Left lung (tissue), 10 donors: Measurements from ENCODE around the gene NLRC5. TPM values are rescaled to one million over a fixed set of nuclear protein-coding genes. Genes with fewer than 3 reads are reported as not detected.
A peak's percentile ranks its signal among the peaks of the same experiment; 100 is the strongest.
"Not testable (repeated sequence)": the region's sequence is repeated elsewhere in the genome, so short reads cannot be mapped to it uniquely, and the experiment has no call there.

Source experiments
- ATAC-seq: fragments of 200-7000 bp; cut with Tn5 transposase; one replicate; pipeline ENCODE4 v1.9.1; 2020; ENCODE audit warnings: moderate library complexity
- DNase-seq, 4 donors: peaks; one replicate each; pipeline ENCODE4 v3.0.0-alpha.2; 2013 to 2020
- H3K27ac ChIP-seq, 2 donors: fragments of 200-600 bp; sonication (generic) in 1 of 2; one replicate each; pipeline versions ENCODE4 v1.5.0 to v1.8.0; 2020 to 2021
- H3K27me3 ChIP-seq, 2 donors: fragments of 200-600 bp; sonication (generic) in 1 of 2; one replicate each; pipeline versions ENCODE4 v1.5.0 to v1.8.0; 2020 to 2021
- H3K36me3 ChIP-seq, 2 donors: fragments of 200-600 bp; sonication (generic) in 1 of 2; one replicate each; pipeline versions ENCODE4 v1.5.0 to v1.8.0; 2020 to 2021
- H3K4me1 ChIP-seq, 2 donors: fragments of 200-600 bp; one replicate each; pipeline ENCODE4 v1.8.0; 2021
- H3K4me3 ChIP-seq, 2 donors: fragments of 200-600 bp; sonication (generic) in 1 of 2; one replicate each; pipeline versions ENCODE4 v1.5.0 to v1.8.0; 2020 to 2021; ENCODE audit warnings: mild to moderate bottlenecking in 1 of 2
- H3K9me3 ChIP-seq, 2 donors: fragments of 200-600 bp; sonication (generic) in 1 of 2; one replicate each; pipeline versions ENCODE4 v1.5.0 to v1.8.0; 2020 to 2021
- intact Hi-C, 2 donors: fragments of 100-400 bp; cut with DNase I; formaldehyde crosslinking; loops; one replicate each; pipeline versions ENCODE4 v1.11.2 to v1.14.2; 2022
- polyA plus RNA-seq, 6 donors: library from polyadenylated mRNA; unstranded; fragments of 120-200 nt; gene quantifications; one replicate each; pipeline ENCODE4 v1.2.1, GENCODE V29; 2013; ENCODE audit not compliant: insufficient read length in 6 of 6
- total RNA-seq, 2 donors: library from RNA; stranded (reverse); fragmentation: NEBNext Ultra II Directional; extraction: Animal tissue kit (Norgen Biotek cat#: 25700); gene quantifications; one replicate each; pipeline ENCODE4 v1.2.1, GENCODE V29; 2021
- TF ChIP-seq, protein P1 (sequence below), 2 donors: fragments of 200-600 bp; sonication (generic) in 1 of 2; IDR thresholded peaks; one replicate each; pipeline versions ENCODE4 v1.5.0 to v1.8.0; 2021; ENCODE audit warnings: antibody characterized with exemption in 2 of 2
- donor health status: DM: no; HTN: yes; CAD: no.
- donor health status: DM: no; HTN: no; CAD: no.

Gene NLRC5
- total and polyA plus RNA-seq, 8 donors = 9.8 to 93.3 (median 12.9) TPM

DNA sequence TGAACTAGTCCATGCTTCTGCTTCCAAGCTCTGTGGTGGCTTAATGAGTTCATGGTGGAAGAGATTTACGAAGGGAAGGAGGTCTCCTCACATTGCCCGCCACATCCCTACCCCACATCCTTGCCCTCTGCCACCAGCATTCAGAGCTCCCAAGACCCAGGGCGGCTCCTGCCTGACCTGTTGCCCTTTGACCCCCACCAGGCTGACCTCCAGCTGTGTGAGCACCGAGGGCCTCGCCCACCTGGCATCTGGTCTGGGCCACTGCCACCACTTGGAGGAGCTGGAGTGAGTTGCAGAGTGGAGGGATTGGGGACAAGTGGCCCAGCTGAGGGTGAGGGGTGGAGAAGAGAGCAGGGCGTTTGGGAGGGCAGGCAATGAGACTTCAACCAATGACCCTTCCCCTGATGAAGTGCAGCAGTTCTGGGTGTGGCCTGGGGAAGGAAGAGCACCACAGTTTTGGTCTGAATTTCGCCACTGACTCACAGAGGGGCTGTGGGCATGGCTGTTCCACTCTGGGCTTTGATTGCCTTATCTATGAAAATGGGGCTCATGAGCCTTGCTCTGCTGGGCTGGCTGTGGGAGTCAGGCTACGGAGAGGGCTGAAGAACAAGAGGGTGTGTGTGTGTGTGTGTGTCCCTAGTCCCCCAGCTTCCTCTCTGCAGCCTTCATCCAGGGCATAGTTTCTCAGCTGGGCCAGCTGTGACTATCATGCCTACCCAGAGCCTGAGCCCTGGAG, 80.4 kb downstream of the NLRC5 start:
- no peaks in the 10 kb centered on the region for H3K27me3 ChIP-seq
- DNase-seq (no peak), ATAC-seq (peak; percentile 33)
- H3K36me3 ChIP-seq = peaks cover 0 to 81% of the 10 kb centered on the region in 2 donors
- TF ChIP-seq, protein P1, sequence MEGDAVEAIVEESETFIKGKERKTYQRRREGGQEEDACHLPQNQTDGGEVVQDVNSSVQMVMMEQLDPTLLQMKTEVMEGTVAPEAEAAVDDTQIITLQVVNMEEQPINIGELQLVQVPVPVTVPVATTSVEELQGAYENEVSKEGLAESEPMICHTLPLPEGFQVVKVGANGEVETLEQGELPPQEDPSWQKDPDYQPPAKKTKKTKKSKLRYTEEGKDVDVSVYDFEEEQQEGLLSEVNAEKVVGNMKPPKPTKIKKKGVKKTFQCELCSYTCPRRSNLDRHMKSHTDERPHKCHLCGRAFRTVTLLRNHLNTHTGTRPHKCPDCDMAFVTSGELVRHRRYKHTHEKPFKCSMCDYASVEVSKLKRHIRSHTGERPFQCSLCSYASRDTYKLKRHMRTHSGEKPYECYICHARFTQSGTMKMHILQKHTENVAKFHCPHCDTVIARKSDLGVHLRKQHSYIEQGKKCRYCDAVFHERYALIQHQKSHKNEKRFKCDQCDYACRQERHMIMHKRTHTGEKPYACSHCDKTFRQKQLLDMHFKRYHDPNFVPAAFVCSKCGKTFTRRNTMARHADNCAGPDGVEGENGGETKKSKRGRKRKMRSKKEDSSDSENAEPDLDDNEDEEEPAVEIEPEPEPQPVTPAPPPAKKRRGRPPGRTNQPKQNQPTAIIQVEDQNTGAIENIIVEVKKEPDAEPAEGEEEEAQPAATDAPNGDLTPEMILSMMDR (IDR thresholded peaks at IDR 0.05) = no peak
- intact Hi-C loops = no loop called here
- peaks cover 0 to 16% of the 10 kb centered on the region in 2 donors for H3K4me1 ChIP-seq
- H3K4me3 ChIP-seq = no peak overlapping the region
- peak overlapping the region in 1 of 2 donors; percentile 35 for H3K27ac ChIP-seq
- H3K9me3 ChIP-seq = no peaks in the 10 kb centered on the region

DNA sequence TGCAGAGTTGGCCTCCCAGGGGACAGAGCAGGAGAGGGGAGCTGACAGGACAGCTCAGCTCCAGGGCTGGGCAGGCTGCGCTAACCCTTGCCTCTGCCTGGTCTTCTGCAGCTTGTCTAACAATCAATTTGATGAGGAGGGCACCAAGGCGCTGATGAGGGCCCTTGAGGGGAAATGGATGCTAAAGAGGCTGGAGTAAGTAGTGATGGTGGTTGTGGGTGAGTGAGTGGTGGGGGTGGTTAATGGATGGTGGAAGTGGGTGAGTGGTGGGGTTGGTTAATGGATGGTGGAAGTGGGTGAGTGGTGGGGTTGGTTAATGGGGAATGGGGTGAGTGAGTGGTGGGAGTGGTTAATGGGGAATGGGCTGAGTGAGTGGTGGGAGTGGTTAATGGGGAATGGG, 81.1 kb downstream of the NLRC5 start:
- intact Hi-C loops = no loop called here
- Histone ChIP-seq H3K4me3 (no peak overlapping the region), H3K36me3 (peaks cover 0 to 81% of the 10 kb centered on the region in 2 donors), H3K27ac (peak overlapping the region in 1 of 2 donors; percentile 35), H3K27me3 (no peaks in the 10 kb centered on the region), H3K9me3 (no peaks in the 10 kb centered on the region), H3K4me1 (peaks cover 0 to 16% of the 10 kb centered on the region in 2 donors)
- TF ChIP-seq, protein P1 (IDR thresholded peaks at IDR 0.05) = no peak
- DNase-seq = no peak
- no peak for ATAC-seq

DNA sequence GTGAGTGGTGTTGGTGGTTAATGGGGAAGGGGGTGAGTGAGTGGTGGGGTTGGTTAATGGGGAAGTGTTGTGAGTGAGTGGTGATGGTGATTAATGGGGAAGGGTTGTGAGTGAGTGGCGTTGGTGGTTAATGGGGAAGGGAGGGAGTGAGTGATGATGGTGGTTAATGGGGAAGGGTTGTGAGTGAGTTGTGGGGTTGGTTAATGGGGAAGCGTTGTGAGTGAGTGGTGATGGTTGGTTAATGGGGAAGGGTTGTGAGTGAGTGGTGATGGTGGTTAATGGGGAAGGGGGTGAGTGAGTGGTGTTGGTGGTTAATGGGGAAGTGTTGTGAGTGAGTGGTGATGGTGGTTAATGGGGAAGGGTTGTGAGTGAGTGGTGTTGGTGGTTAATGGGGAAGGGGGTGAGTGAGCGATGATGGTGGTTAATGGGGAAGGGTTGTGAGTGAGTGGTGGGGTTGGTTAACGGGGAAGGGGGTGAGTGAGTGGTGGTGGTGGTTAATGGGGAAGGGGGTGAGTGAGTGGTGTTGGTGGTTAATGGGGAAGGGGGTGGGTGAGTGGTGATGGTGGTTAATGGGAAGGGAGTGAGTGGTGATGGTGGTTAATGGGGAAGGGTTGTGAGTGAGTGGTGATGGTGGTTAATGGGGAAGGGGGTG, 81.8 kb downstream of the NLRC5 start:
- H3K4me3 ChIP-seq, DNase-seq, intact Hi-C loops, H3K27me3 ChIP-seq, H3K9me3 ChIP-seq, H3K27ac ChIP-seq, ATAC-seq: not testable (repeated sequence)
- peaks cover 0 to 81% of the 10 kb centered on the region in 2 donors for H3K36me3 ChIP-seq
- H3K4me1 ChIP-seq = peaks cover 0 to 16% of the 10 kb centered on the region in 2 donors

DNA sequence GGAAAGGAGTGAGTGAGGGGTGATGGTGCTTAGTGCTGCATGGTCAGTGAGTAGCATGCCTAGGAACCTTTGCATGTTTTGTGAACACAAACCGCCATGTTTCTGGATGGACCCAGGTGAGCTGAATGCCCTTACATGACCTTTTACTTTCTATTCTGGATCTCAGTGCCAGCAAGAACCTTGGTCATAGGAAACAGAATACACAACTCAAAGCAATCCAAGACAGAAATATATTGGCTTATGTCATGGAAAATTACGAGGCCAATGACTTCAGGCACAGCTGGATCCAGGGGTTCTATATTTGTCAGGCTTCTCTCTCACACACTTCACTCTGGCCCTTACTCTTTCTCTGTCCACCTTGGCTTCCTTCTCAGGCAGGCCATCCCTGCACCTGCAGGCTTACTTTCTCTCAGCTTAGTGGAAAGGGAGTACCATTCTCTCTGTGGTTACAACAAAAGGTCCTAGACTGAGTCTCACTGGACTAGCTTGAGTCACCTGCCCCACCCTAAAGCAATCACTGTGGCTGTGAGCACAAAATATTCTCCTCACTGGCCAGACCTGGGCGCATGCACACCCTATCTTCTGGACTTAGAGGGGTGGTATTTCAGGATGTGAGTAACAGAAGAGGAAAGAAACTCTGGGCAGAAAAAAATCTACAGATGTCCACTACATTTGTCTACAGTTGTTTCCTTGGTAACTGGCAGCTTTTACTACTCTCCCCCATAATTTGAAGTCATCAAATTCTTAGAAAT, 82.7 kb downstream of the NLRC5 start:
- H3K4me1 ChIP-seq = peaks cover 0 to 16% of the 10 kb centered on the region in 2 donors
- peaks cover 0 to 81% of the 10 kb centered on the region in 2 donors for H3K36me3 ChIP-seq
- H3K4me3 ChIP-seq = no peak overlapping the region
- no peaks in the 10 kb centered on the region for H3K9me3 ChIP-seq
- intact Hi-C loops = no loop called here
- H3K27ac ChIP-seq = no peak overlapping the region
- TF ChIP-seq, protein P1 (IDR thresholded peaks at IDR 0.05) = no peak
- ATAC-seq (peak; percentile 32), DNase-seq (peak in 1 of 4 donors; percentile 13)
- H3K27me3 ChIP-seq = no peaks in the 10 kb centered on the region

DNA sequence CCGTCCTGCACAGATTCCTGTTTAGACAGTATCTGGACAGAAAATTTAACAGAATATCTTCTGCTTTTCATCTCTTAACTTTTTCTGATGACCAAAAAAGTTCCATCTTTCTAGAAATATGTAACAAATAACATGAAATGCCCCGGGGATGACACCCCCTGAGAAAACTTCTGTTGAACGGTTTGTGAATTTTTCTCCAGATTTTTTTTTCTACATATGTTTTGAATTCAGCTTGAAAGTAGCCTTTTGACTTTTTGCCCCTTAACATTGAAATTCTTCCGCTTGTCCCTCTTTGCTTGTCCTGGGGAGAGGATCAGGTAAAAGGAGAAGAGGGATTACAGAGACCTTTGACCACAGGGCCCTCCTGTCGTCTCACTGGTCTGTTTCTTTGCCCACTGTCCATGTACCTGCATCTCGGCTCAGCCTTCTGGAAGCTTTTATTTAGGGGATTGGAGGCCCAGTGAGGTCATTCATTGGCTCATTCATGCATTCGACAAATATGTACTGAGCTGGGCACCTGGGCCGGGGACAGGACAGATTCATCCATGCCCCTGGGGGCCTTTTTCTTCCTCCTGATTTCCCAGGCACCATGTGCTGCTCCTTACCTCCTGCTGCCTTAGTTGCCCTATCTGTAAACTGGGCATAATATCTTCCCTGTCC, 83.4 kb downstream of the NLRC5 start:
- DNase-seq = no peak
- no peak for ATAC-seq
- H3K27ac ChIP-seq = no peak overlapping the region
- H3K27me3 ChIP-seq = no peaks in the 10 kb centered on the region
- intact Hi-C loops = no loop called here
- TF ChIP-seq, protein P1 (IDR thresholded peaks at IDR 0.05) = no peak
- peaks cover 0 to 16% of the 10 kb centered on the region in 2 donors for H3K4me1 ChIP-seq
- H3K9me3 ChIP-seq = no peaks in the 10 kb centered on the region
- no peak overlapping the region for H3K4me3 ChIP-seq
- peaks cover 0 to 82% of the 10 kb centered on the region in 2 donors for H3K36me3 ChIP-seq
